Osteoblast (primary cell): Measurements from ENCODE around the gene PTRHD1. TPM values are rescaled to one million over a fixed set of nuclear protein-coding genes. Genes with fewer than 3 reads are reported as not detected.
A peak's percentile ranks its signal among the peaks of the same experiment; 100 is the strongest.
"Not testable (repeated sequence)": the region's sequence is repeated elsewhere in the genome, so short reads cannot be mapped to it uniquely, and the experiment has no call there.

Source experiments
- DNase-seq: peaks from one replicate; pipeline ENCODE4 v3.0.0; 2011; ENCODE audit warnings: low spot score, mixed read lengths; ENCODE audit not compliant: insufficient read length; ENCODE audit errors: missing footprints
- H2AFZ ChIP-seq: 2 replicates; pipeline ENCODE4 v1.6.0; 2011; ENCODE audit warnings: mild to moderate bottlenecking, low read length
- H3K27ac ChIP-seq: 2 replicates; pipeline ENCODE4 v1.5.1; 2011; ENCODE audit warnings: mild to moderate bottlenecking, low read depth, low read length, moderate library complexity
- H3K27me3 ChIP-seq: 2 replicates; pipeline ENCODE4 v1.6.0; 2012; ENCODE audit warnings: mild to moderate bottlenecking, control low read depth, inconsistent platforms, low read length, moderate library complexity; ENCODE audit not compliant: insufficient read depth
- H3K36me3 ChIP-seq: 2 replicates; pipeline ENCODE4 v1.5.1; 2011; ENCODE audit warnings: mild to moderate bottlenecking, low read length, control low read depth, moderate library complexity; ENCODE audit not compliant: insufficient read depth
- H3K4me1 ChIP-seq: 2 replicates; pipeline ENCODE4 v1.5.1; 2011; ENCODE audit warnings: mild to moderate bottlenecking, low read length, control low read depth, moderate library complexity; ENCODE audit not compliant: insufficient read depth
- H3K4me2 ChIP-seq: 2 replicates; pipeline ENCODE4 v1.6.0; 2011; ENCODE audit warnings: mild to moderate bottlenecking, low read length; ENCODE audit not compliant: insufficient read depth
- H3K4me3 ChIP-seq: fragments of 200-600 bp; sonication (generic); 3 replicates; pipeline ENCODE4 v1.5.1; 2012; ENCODE audit warnings: mild to moderate bottlenecking, low read length, inconsistent platforms; ENCODE audit not compliant: insufficient read depth
- H3K79me2 ChIP-seq: 2 replicates; pipeline ENCODE4 v1.6.0; 2012; ENCODE audit warnings: mild to moderate bottlenecking, low read length, control low read depth, inconsistent platforms; ENCODE audit not compliant: insufficient read depth
- H3K9me3 ChIP-seq: 2 replicates; pipeline ENCODE4 v1.5.1; 2011; ENCODE audit warnings: low read depth, low read length, control low read depth
- H4K20me1 ChIP-seq: 2 replicates; pipeline ENCODE4 v1.6.0; 2012; ENCODE audit warnings: mild to moderate bottlenecking, low read length, control low read depth; ENCODE audit not compliant: insufficient read depth
- total RNA-seq: library from RNA; depleted of rRNA; stranded (reverse); fragments of >200 nt; gene quantifications from 2 replicates; pipeline ENCODE4 v1.2.3, GENCODE V29; 2012
- TF ChIP-seq, protein P1 (sequence below): IDR thresholded peaks from 2 replicates; pipeline ENCODE4 v1.5.1; 2011; ENCODE audit warnings: mild to moderate bottlenecking, low read depth, low read length, moderate library complexity; ENCODE audit errors: extremely low read depth

Gene PTRHD1
- total RNA-seq, 1 donor, result 25.0 TPM

DNA sequence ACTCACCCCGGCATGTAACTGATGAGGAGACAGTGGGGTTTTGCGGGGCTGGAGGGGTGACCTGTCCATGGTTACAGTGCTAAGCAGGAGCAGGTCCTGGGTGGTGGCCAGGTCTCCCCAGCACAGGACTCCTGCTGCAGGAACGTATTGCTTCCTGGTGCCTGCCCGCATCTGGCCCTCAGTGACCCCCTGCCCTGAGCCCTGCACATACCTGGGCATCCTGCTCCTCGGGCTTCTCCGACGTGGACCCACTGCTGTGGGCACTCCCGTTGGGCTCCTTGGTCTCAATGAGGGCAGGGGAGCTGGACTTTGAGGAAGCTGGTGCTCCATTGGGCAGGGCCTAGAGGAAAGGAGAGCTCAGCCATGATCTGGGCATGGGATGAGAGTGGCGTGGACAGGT, 43.5 kb upstream of the PTRHD1 start:
- Histone ChIP-seq H3K27me3 (no peaks in the 10 kb centered on the region), H3K9me3 (no peaks in the 10 kb centered on the region), H4K20me1 (no peaks in the 10 kb centered on the region), H3K36me3 (no peaks in the 10 kb centered on the region), H3K4me2 (no peak overlapping the region), H3K27ac (no peak overlapping the region), H3K79me2 (no peaks in the 10 kb centered on the region), H2AFZ (no peak overlapping the region), H3K4me3 (no peak overlapping the region), H3K4me1 (peaks cover 7% of the 10 kb centered on the region)
- DNase-seq, result peak; percentile 74
- TF ChIP-seq, protein P1, sequence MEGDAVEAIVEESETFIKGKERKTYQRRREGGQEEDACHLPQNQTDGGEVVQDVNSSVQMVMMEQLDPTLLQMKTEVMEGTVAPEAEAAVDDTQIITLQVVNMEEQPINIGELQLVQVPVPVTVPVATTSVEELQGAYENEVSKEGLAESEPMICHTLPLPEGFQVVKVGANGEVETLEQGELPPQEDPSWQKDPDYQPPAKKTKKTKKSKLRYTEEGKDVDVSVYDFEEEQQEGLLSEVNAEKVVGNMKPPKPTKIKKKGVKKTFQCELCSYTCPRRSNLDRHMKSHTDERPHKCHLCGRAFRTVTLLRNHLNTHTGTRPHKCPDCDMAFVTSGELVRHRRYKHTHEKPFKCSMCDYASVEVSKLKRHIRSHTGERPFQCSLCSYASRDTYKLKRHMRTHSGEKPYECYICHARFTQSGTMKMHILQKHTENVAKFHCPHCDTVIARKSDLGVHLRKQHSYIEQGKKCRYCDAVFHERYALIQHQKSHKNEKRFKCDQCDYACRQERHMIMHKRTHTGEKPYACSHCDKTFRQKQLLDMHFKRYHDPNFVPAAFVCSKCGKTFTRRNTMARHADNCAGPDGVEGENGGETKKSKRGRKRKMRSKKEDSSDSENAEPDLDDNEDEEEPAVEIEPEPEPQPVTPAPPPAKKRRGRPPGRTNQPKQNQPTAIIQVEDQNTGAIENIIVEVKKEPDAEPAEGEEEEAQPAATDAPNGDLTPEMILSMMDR, result no peak

DNA sequence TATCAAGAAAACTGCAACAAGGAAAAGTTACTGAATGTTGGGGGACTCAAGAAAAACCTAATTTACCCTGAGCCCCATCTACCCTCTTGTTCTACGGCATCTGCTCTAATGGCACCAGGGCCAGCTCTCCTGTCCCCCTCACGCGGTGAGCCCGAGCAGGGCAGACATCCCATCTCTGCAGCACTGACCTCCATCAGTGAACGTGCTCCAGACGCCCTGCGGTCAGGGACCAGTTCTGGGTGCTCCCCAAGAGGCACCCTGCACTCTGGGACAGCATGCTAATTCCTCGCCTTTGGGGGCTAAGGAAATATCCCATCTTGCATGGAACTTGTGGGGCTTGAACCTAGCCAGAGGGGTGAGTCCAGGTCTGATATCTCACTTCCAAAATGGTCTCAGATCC, 43.0 kb upstream of the PTRHD1 start:
- Histone ChIP-seq H3K79me2 (no peaks in the 10 kb centered on the region), H3K27ac (no peak overlapping the region), H3K4me1 (peaks cover 7% of the 10 kb centered on the region), H3K4me3 (no peak overlapping the region), H3K36me3 (no peaks in the 10 kb centered on the region), H3K27me3 (no peaks in the 10 kb centered on the region), H3K4me2 (no peak overlapping the region), H4K20me1 (no peaks in the 10 kb centered on the region), H2AFZ (no peak overlapping the region), H3K9me3 (no peaks in the 10 kb centered on the region)
- peak; percentile 60 for DNase-seq
- TF ChIP-seq, protein P1, result no peak

DNA sequence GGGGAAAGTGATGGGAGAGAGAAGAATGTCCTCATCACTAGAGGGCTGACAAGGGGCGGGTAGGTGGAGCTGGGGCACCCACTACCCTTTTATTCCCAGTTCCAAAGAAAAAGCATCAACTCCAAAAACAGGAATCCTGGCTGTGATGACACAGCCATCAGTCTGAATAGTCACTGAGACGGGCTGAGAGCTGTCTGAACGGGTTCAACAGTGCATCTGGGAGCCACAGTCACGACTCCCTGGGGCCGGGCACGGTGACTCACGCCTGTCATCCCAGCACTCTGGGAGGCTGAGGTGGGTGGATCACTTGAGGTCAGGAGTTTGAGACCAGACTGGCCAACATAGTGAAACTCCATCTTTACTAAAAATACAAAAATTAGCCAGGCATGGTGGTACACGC, 42.2 kb upstream of the PTRHD1 start:
- H3K27me3 ChIP-seq, H3K79me2 ChIP-seq, H3K4me1 ChIP-seq, H4K20me1 ChIP-seq, H3K4me3 ChIP-seq, H2AFZ ChIP-seq, H3K4me2 ChIP-seq, H3K36me3 ChIP-seq, H3K9me3 ChIP-seq: not testable (repeated sequence)
- DNase-seq, result peak; percentile 98
- H3K27ac ChIP-seq, result peak overlapping the region; percentile 23

DNA sequence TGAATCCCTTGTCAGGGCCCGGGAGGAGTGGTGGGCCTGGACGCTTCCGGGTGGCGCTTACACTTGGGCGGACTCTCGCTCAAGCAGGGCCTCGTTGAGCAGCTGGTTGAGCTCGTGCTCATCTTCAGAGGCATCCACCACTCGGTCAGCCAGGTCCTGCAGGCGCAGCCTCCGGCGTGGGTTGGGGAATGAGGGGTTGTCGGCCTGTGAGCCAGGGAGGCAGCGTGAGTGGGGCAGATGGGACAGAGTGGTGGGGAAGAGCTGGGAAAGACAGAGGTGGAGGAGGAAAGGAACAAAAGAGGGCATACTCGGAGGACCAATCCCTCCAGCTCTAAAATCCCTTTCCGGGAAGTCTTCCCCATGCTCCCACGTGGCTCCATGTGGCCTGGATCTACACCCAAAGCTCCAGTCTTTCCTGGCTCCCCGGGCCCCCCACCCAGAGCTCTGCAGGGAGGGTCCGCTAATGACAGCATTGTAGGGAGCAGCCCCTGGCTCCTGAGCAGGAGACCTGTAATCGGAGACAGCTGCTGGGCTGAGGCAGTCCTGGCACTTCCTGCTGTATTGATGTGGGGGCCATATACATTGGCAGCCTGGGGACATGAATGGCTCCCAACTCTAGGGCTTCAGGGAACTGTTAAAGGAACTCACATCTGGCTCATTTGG, 41.7 kb upstream of the PTRHD1 start:
- H2AFZ ChIP-seq, result no peak overlapping the region
- H3K79me2 ChIP-seq, result no peaks in the 10 kb centered on the region
- H3K4me1 ChIP-seq, result peaks cover 7% of the 10 kb centered on the region
- no peak overlapping the region for H3K4me2 ChIP-seq
- H3K4me3 ChIP-seq, result no peak overlapping the region
- H3K9me3 ChIP-seq, result no peaks in the 10 kb centered on the region
- H3K36me3 ChIP-seq, result no peaks in the 10 kb centered on the region
- H3K27me3 ChIP-seq, result no peaks in the 10 kb centered on the region
- peak; percentile 49 for DNase-seq
- H4K20me1 ChIP-seq, result no peaks in the 10 kb centered on the region
- peak overlapping the region; percentile 23 for H3K27ac ChIP-seq
- TF ChIP-seq, protein P1, result no peak
